GM21360 (cell line): ENCODE measurements around the gene CNTNAP5.

Experiments used
- ATAC-seq: cut with Tn5 transposase; IDR thresholded peaks from one replicate; pipeline ENCODE4 v1.9.1; 2021; ENCODE audit warnings: mild to moderate bottlenecking, moderate library complexity; ENCODE audit not compliant: unreplicated experiment

CNTNAP5 gene

GRCh38 chr2:124933883-124934282 lies 908.8 kb downstream of the CNTNAP5 start:
- ATAC-seq: no peak

DNA sequence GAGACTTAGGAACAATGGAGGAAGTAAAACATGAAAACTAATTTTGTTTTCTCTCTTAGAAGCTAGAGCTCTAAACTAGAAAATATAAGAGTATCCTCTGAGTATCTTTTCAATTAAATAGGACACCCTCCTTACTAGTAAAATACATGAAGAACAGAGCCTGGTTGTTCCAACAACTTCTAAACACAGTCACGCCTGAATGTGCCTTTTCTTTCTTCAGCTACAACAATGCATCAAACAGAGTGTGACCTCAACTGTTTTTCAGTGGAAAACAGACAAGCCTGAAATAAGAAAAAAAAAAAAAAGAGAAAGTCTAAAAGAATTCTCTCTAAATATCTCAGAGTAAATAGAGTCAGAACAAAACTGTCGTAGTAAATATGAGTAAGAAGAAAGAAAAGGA lies 928.8 kb downstream of the CNTNAP5 start:
- ATAC-seq: no peak

GRCh38 chr2:124959581-124959980 lies 934.5 kb downstream of the CNTNAP5 start:
- no peak for ATAC-seq

GRCh38 chr2:124961132-124961531 lies 936.0 kb downstream of the CNTNAP5 start:
- no peak for ATAC-seq
